HEK293 (cell line): ENCODE measurements around the gene TIMP2.

Experiments used
- BCL11A ChIP-seq: fragments of 450-650 bp; formaldehyde crosslinking; IDR thresholded peaks from 2 replicates; pipeline ENCODE4 v1.5.1; 2016; ENCODE audit warnings: low read depth, missing biosample characterization, missing genetic modification characterization
- CTCF ChIP-seq: fragments of 450-650 bp; formaldehyde crosslinking; IDR thresholded peaks from 2 replicates; pipeline ENCODE4 v1.5.1; 2016; ENCODE audit warnings: missing biosample characterization, missing genetic modification characterization
- EGR2 ChIP-seq: fragments of 450-650 bp; formaldehyde crosslinking; IDR thresholded peaks from 2 replicates; pipeline ENCODE4 v1.5.1; 2016; ENCODE audit warnings: low read depth, missing biosample characterization, missing genetic modification characterization
- OVOL3 ChIP-seq: fragments of 450-650 bp; formaldehyde crosslinking; IDR thresholded peaks from 2 replicates; pipeline ENCODE4 v1.5.1; 2016; ENCODE audit warnings: missing biosample characterization, missing genetic modification characterization
- REST ChIP-seq: fragments of 450-650 bp; formaldehyde crosslinking; IDR thresholded peaks from 2 replicates; pipeline ENCODE4 v1.5.1; 2016; ENCODE audit warnings: missing biosample characterization, missing genetic modification characterization
- ZNF10 ChIP-seq: fragments of 450-650 bp; formaldehyde crosslinking; IDR thresholded peaks from 2 replicates; pipeline ENCODE4 v1.5.1; 2017; ENCODE audit warnings: missing biosample characterization, missing genetic modification characterization
- ZNF221 ChIP-seq: fragments of 450-650 bp; formaldehyde crosslinking; IDR thresholded peaks from 2 replicates; pipeline ENCODE4 v1.5.1; 2017; ENCODE audit warnings: missing biosample characterization, missing genetic modification characterization, borderline replicate concordance
- ZNF354C ChIP-seq: fragments of 450-650 bp; formaldehyde crosslinking; IDR thresholded peaks from 2 replicates; pipeline ENCODE4 v1.5.1; 2016; ENCODE audit warnings: missing biosample characterization, missing genetic modification characterization, low read depth, borderline replicate concordance
- ZSCAN16 ChIP-seq: fragments of 450-650 bp; formaldehyde crosslinking; IDR thresholded peaks from 2 replicates; pipeline ENCODE4 v1.5.1; 2016; ENCODE audit warnings: missing biosample characterization, missing genetic modification characterization
- ZSCAN5A ChIP-seq: fragments of 450-650 bp; formaldehyde crosslinking; IDR thresholded peaks from 2 replicates; pipeline ENCODE4 v1.5.1; 2016; ENCODE audit warnings: missing biosample characterization, missing genetic modification characterization
- TF ChIP-seq, protein P1 (sequence below): IDR thresholded peaks from 2 replicates; pipeline ENCODE4 v1.6.1; 2011; ENCODE audit warnings: mild to moderate bottlenecking, low read depth, low read length, borderline replicate concordance

DNA sequence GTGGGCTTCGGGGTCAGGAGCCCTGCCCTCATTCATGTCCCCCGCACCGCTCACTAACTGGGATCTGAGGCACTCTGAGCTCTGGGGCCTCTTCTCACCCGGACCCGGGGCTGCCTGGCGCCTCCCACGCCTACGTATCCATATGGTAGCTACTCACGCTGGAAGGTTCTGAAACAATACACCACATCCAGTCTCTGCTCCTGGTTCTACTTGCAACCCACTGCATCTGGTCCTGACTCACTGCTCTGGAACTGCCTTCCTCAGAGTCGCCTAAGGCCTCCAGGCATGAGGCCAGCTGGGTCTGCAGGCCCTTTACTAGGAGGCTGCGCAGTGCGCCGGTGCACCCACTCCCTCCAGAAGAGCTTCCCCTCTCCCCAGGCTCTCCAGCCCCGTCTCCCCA lies 102.6 kb downstream of the TIMP2 start:
- no peak for TF ChIP-seq CTCF
- TF ChIP-seq, protein P1, sequence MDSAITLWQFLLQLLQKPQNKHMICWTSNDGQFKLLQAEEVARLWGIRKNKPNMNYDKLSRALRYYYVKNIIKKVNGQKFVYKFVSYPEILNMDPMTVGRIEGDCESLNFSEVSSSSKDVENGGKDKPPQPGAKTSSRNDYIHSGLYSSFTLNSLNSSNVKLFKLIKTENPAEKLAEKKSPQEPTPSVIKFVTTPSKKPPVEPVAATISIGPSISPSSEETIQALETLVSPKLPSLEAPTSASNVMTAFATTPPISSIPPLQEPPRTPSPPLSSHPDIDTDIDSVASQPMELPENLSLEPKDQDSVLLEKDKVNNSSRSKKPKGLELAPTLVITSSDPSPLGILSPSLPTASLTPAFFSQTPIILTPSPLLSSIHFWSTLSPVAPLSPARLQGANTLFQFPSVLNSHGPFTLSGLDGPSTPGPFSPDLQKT: no peak
- no peak for TF ChIP-seq REST (tag by site-specific recombination)
- TF ChIP-seq ZSCAN16 (tag by site-specific recombination): no peak
- TF ChIP-seq ZNF221: no peak
- TF ChIP-seq BCL11A (tag by site-specific recombination): no peak
- TF ChIP-seq ZSCAN5A: no peak
- 0 out of 2 replicates have a peak, but pooled peaks have one; percentile 22 for TF ChIP-seq EGR2 (tag by site-specific recombination)
- TF ChIP-seq ZNF354C (tag by site-specific recombination): no peak
- TF ChIP-seq ZNF10: no peak
- TF ChIP-seq OVOL3: no peak
